Vagina (tissue), 2 donors: Measurements from ENCODE around the gene PDCD1.
"Not testable (repeated sequence)": the region's sequence is repeated elsewhere in the genome, so short reads cannot be mapped to it uniquely, and the experiment has no call there.

ENCODE experiments used
- POLR2A ChIP-seq, 2 donors: fragments of 450-650 bp; IDR thresholded peaks; one replicate each; pipeline ENCODE4 v1.6.1; 2017; ENCODE audit warnings: antibody characterized with exemption in 2 of 2, mild to moderate bottlenecking in 2 of 2, moderate library complexity in 2 of 2
- TF ChIP-seq, protein P1 (sequence below), 3 experiments: fragments of 450-650 bp in 2 of 3; fragments of 200-600 bp in 1 of 3; sonication (generic) in 1 of 3; IDR thresholded peaks; one replicate each; pipeline ENCODE4 v1.5.1; 2017 to 2019; ENCODE audit warnings: antibody characterized with exemption in 3 of 3, mild to moderate bottlenecking in 2 of 3, moderate library complexity in 2 of 3

DNA sequence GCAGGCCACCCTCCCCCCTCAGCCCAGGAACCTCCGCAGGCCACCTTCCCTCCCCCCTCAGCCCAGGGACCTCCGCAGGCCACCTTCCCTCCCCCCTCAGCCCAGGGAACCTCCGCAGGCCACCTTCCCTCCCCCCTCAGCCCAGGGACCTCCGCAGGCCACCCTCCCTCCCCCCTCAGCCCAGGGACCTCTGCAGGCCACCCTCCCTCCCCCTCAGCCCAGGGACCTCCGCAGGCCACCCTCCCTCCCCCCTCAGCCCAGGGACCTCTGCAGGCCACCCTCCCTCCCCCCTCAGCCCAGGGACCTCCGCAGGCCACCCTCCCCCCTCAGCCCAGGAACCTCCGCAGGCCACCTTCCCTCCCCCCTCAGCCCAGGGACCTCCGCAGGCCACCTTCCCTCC is 52.5 kb downstream of the PDCD1 start:
- TF ChIP-seq, protein P1, sequence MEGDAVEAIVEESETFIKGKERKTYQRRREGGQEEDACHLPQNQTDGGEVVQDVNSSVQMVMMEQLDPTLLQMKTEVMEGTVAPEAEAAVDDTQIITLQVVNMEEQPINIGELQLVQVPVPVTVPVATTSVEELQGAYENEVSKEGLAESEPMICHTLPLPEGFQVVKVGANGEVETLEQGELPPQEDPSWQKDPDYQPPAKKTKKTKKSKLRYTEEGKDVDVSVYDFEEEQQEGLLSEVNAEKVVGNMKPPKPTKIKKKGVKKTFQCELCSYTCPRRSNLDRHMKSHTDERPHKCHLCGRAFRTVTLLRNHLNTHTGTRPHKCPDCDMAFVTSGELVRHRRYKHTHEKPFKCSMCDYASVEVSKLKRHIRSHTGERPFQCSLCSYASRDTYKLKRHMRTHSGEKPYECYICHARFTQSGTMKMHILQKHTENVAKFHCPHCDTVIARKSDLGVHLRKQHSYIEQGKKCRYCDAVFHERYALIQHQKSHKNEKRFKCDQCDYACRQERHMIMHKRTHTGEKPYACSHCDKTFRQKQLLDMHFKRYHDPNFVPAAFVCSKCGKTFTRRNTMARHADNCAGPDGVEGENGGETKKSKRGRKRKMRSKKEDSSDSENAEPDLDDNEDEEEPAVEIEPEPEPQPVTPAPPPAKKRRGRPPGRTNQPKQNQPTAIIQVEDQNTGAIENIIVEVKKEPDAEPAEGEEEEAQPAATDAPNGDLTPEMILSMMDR (IDR thresholded peaks at IDR 0.05), result not testable (repeated sequence)
- TF ChIP-seq POLR2A (IDR thresholded peaks at IDR 0.05), result not testable (repeated sequence)
